ENCODE measurements around the gene TOGARAM2.
"Not testable (repeated sequence)": the region's sequence is repeated elsewhere in the genome, so short reads cannot be mapped to it uniquely, and the experiment has no call there.

The TOGARAM2 gene

GRCh38 chr2:28976584-28976983 is 4.5 kb upstream of the TOGARAM2 start:
- TF ChIP-seq, protein P1, sequence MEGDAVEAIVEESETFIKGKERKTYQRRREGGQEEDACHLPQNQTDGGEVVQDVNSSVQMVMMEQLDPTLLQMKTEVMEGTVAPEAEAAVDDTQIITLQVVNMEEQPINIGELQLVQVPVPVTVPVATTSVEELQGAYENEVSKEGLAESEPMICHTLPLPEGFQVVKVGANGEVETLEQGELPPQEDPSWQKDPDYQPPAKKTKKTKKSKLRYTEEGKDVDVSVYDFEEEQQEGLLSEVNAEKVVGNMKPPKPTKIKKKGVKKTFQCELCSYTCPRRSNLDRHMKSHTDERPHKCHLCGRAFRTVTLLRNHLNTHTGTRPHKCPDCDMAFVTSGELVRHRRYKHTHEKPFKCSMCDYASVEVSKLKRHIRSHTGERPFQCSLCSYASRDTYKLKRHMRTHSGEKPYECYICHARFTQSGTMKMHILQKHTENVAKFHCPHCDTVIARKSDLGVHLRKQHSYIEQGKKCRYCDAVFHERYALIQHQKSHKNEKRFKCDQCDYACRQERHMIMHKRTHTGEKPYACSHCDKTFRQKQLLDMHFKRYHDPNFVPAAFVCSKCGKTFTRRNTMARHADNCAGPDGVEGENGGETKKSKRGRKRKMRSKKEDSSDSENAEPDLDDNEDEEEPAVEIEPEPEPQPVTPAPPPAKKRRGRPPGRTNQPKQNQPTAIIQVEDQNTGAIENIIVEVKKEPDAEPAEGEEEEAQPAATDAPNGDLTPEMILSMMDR (IDR thresholded peaks at IDR 0.05; ENCODE audit: borderline replicate concordance, insufficient read depth, low read depth, low read length), result no peak
- H3K4me3 ChIP-seq (ENCODE audit: low read depth, low read length), result no peak overlapping the region

DNA sequence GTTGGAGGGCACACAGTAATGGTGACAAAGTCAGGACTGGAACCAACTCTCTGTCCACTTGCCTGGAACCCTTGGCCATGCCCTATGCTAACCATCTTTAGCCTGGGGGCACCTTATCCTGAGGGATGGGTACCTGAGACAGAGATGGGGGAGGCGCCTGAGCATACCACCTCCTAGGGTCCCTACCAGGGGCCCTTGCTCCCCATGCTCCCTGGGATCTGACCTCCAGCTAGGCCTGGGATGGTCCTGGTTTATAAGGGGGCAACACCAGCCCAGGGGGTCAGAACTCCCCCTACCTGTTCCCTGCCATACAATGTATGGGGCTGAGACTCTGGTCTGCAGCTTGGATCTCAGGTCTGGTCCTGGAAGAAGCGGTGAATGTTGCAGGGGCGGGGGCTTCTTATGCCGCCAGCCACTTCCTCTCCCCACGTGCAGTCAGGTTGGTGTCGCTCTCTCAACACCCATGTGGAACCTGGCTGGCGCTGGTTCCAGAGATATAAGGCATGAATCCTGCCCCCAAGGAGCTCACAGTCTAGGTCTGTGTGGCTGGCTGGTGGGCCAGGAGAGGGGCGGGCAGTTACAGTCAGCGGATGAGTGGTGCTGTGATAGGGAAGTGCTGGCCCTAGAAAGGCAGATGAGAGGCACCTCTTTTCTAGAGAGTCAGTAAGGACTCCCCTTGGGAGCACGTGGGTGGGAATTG is 3.8 kb upstream of the TOGARAM2 start:
- TF ChIP-seq, protein P1 (IDR thresholded peaks at IDR 0.05; ENCODE audit: borderline replicate concordance, insufficient read depth, low read depth, low read length), result no peak
- H3K4me3 ChIP-seq (ENCODE audit: low read depth, low read length), result no peak overlapping the region

DNA sequence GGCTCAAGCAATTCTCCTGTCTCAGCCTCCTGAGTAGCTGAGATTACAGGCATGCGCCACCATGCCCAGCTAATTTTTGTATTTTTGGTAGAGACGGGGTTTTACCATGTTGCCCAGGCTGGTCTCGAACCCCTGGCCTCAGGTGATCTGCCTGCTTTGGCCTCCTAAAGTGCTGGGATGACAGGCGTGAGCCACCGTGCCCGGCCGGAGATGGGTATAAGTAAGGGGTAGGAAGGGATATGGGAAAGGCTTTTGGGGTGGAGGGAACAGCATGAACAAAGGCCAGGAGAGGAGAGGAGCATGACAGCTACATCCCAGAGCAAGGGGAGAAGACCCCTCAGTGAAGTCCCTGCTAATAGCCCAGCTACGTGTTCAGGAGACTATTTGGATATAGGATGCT is 3.1 kb upstream of the TOGARAM2 start:
- not testable (repeated sequence) for H3K4me3 ChIP-seq (ENCODE audit: low read depth, low read length)

- H3K4me3 ChIP-seq (ENCODE audit: low read depth, low read length), result no peak overlapping the region
- TF ChIP-seq, protein P1 (IDR thresholded peaks at IDR 0.05; ENCODE audit: borderline replicate concordance, insufficient read depth, low read depth, low read length), result no peak
These were observed 2.5 kb upstream of the TOGARAM2 start for GRCh38 chr2:28978606-28979005.

DNA sequence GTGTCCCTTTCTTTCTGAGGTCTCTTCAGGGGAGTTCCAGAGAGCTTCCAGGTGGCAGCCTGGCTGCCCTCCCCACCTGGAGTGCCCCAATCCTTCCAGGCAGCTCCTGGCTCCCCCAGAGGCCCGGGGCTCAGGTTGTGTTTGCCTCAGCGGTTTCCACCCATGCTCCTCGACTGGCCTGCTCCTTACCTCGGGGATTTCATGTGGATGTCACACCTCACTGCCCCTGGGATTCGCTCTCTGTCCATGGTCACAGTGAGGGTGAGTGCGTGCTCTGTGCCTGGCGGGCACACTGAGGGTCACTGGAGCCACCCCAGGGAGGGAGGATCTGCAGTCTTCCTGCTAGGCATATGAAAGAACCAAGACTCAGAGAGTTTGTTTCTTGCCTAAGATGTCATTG is 2.1 kb upstream of the TOGARAM2 start:
- TF ChIP-seq, protein P1 (IDR thresholded peaks at IDR 0.05; ENCODE audit: borderline replicate concordance, insufficient read depth, low read depth, low read length), result no peak
- H3K4me3 ChIP-seq (ENCODE audit: low read depth, low read length), result no peak overlapping the region

- TF ChIP-seq, protein P1 (IDR thresholded peaks at IDR 0.05; ENCODE audit: borderline replicate concordance, insufficient read depth, low read depth, low read length), result no peak
- no peak overlapping the region for H3K4me3 ChIP-seq (ENCODE audit: low read depth, low read length)
These were observed 1.3 kb upstream of the TOGARAM2 start for GRCh38 chr2:28979576-28980366.

DNA sequence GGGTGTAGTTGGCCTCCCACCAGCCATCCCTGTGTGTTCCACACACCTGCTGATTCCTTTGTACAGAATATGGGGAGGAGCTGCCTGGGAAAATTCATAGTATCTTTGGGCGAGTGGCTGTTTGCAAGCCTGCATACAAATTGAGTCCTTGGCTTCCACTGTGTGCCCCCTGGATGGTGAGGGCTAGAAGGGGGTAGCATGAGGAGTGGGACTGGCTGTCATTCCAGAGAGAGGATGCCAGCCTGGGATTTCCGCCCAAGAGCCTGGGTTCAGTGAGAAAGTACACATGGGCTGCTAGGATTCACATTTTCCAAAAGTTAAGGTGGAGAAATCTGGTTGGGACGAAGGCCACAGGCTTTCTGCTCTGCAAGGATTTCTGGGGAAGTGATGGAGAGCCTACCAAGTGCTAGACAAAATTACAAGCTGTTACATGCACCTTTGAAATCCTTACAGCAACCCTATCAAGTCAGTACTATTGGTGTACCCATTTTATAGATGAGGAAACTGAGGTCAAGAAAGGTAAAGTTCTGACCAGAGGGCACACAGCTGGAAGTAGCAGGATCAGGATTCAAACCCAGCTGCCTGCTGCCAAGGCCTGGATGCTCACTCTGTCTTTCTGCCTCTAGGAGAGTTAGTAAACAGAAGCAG is 606 bp upstream of the TOGARAM2 start:
- TF ChIP-seq, protein P1 (IDR thresholded peaks at IDR 0.05; ENCODE audit: borderline replicate concordance, insufficient read depth, low read depth, low read length), result no peak

More for the DNA sequence above, 606 bp upstream of the TOGARAM2 start:
- H3K4me3 ChIP-seq (ENCODE audit: low read depth, low read length), result no peak overlapping the region

Data from GM12875 (cell line).